Measurements from ENCODE around the gene APBA2.

DNA sequence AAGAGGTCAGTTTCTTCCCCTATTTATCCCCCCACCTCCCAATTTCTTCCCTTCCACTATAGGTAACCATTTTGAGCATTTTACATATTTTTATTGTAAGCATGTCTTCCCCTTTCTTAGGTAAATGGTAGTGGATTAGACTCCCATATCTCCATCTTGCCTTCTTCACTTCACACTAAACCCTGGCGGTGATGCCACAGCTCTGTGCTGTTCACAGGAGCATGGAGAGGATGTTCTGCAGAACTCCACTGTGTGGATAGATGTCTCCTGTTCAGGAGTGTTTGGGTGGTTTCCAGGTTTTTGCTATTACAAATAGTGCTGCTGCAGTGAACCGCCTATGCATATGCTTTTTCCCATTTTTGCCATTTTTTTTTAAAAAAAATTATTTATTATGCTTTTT, 201.1 kb downstream of the APBA2 start:
- TF ChIP-seq CTCF (IDR thresholded peaks at IDR 0.05; ENCODE audit: low read depth, low read length) (no peak), POLR2A (IDR thresholded peaks at IDR 0.05; ENCODE audit: extremely low read depth, insufficient read length) (no peak)

Measured in NB4 (cell line).